HL-60 (cell line): ENCODE data around the gene UTP3.

Source experiments
- DNase-seq, 2 experiments: peaks; one replicate each; pipeline ENCODE4 v3.0.0-alpha.2; 2010 to 2020; ENCODE audit warnings: low read depth in 1 of 2, low spot score in 1 of 2
- H3K27ac ChIP-seq: fragments of 250-450 bp; sonication (Bioruptor Pico); replicated peaks from 2 replicates; pipeline ENCODE4 v1.5.1; 2020; ENCODE audit warnings: mild to moderate bottlenecking, moderate library complexity
- H3K27me3 ChIP-seq: fragments of 250-450 bp; sonication (Bioruptor Pico); 2 replicates; pipeline ENCODE4 v1.5.1; 2021; ENCODE audit warnings: mild to moderate bottlenecking, moderate library complexity; ENCODE audit not compliant: insufficient read depth, poor library complexity, severe bottlenecking
- H3K4me3 ChIP-seq: replicated peaks from 2 replicates; pipeline ENCODE4 v1.5.1; 2011; ENCODE audit warnings: mild to moderate bottlenecking, control low read depth, low read length; ENCODE audit not compliant: insufficient read depth
- CTCF ChIP-seq: IDR thresholded peaks from one replicate; pipeline ENCODE4 v1.5.1; 2011; ENCODE audit warnings: low read length, control low read depth, inconsistent platforms; ENCODE audit not compliant: insufficient read depth
- GABPA ChIP-seq: IDR thresholded peaks from 2 replicates; pipeline ENCODE4 v1.6.1; 2012; ENCODE audit warnings: low read depth
- POLR2AphosphoS5 ChIP-seq: IDR thresholded peaks from 2 replicates; pipeline ENCODE4 v1.6.1; 2012; ENCODE audit warnings: low read depth
- REST ChIP-seq: IDR thresholded peaks from 2 replicates; pipeline ENCODE4 v1.6.1; 2012; ENCODE audit warnings: low read depth; ENCODE audit not compliant: insufficient replicate concordance
- SPI1 ChIP-seq: IDR thresholded peaks from 2 replicates; pipeline ENCODE4 v1.6.1; 2012; ENCODE audit warnings: low read depth, mild to moderate bottlenecking, borderline replicate concordance

The UTP3 gene

GRCh38 chr4:70704931-70705182 is 16.5 kb downstream of the UTP3 start:
- no peak overlapping the region for H3K27ac ChIP-seq
- peak overlapping the region; percentile 74 for H3K4me3 ChIP-seq
- no peaks in the 10 kb centered on the region for H3K27me3 ChIP-seq

GRCh38 chr4:70705183-70706043 is 17.1 kb downstream of the UTP3 start:
- no peaks in the 10 kb centered on the region for H3K27me3 ChIP-seq
- H3K4me3 ChIP-seq, result peak overlapping the region; percentile 74
- peak in 1 of 2 experiments; percentile 36 for DNase-seq
- H3K27ac ChIP-seq, result peak overlapping the region; percentile 63
- TF ChIP-seq GABPA (no peak), CTCF (no peak), POLR2AphosphoS5 (0 out of 2 replicates have a peak, but pooled peaks have one; percentile 27)

More at GRCh38 chr4:70704931-70705182, 16.5 kb downstream of the UTP3 start:
- no peak for TF ChIP-seq GABPA
- no peak for TF ChIP-seq POLR2AphosphoS5
- no peak for TF ChIP-seq CTCF
- no peak for TF ChIP-seq SPI1
- TF ChIP-seq REST, result no peak
- DNase-seq, result no peak

GRCh38 chr4:70706044-70706461 is 17.7 kb downstream of the UTP3 start:
- H3K27ac ChIP-seq, result peak overlapping the region; percentile 63
- no peak for DNase-seq
- peak overlapping the region; percentile 74 for H3K4me3 ChIP-seq
- TF ChIP-seq CTCF, result no peak
- TF ChIP-seq POLR2AphosphoS5, result no peak
- TF ChIP-seq GABPA, result no peak
- TF ChIP-seq REST, result no peak
- no peak for TF ChIP-seq SPI1
- H3K27me3 ChIP-seq, result no peaks in the 10 kb centered on the region

- H3K4me3 ChIP-seq, result no peak overlapping the region
- TF ChIP-seq CTCF, result no peak
- no peak for TF ChIP-seq SPI1
- no peak for TF ChIP-seq GABPA
- TF ChIP-seq POLR2AphosphoS5, result no peak
- no peak for TF ChIP-seq REST
- no peak for DNase-seq
- no peak overlapping the region for H3K27ac ChIP-seq
- no peaks in the 10 kb centered on the region for H3K27me3 ChIP-seq
Observed at GRCh38 chr4:70706516-70706915, 18.2 kb downstream of the UTP3 start.
